Measurements from ENCODE around the gene DDX39A. TPM values are rescaled to one million over a fixed set of nuclear protein-coding genes. Genes with fewer than 3 reads are reported as not detected.

Gene DDX39A
- total and polyA plus RNA-seq, 2 of the 13 experiments (the other 11 are each of a cell fraction or from before 2014, with no cell fraction given) = 34.6 to 90.4 TPM

DNA sequence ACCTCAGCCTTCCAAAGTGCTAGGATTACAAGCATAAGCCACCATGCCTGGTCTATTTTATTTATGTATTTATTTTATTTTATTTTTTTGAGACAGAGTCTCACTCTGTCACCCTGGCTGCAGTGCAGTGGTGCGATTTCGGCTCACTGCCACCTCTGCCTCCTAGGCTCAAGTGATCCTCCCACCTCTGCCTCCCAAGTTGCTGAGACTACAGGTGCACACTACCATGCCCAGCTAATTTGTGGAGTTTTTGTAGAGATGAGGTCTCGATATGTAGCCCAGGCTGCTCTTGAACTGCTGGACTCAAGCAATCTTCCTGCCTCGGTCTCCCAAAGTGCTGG, 48.2 kb downstream of the DDX39A start:
- WGBS (ENCODE audit: low lambda C conversion rate) = 77% methylated on average over 4 of the region's 4 CpGs
- POLR2A ChIA-PET = no interaction called here
- in situ Hi-C loops (cut with HindIII; ENCODE audit: extremely low pct_ligation_motif_present, low pct_unique_long_range_greater_than_20kb) = no loop called here
- H3K9me3 ChIP-seq (ENCODE audit: low read length) = no peaks in the 10 kb centered on the region
- no TSS peak for BruUV-seq (replicated peaks)
- H3K4me3 ChIP-seq (replicated peaks in 1 of 3; ENCODE audit: insufficient read depth in 1 of 3, low read depth in 2 of 3, low read length in 3 of 3) = no peak overlapping the region
- H3K9ac ChIP-seq (ENCODE audit: insufficient read depth, low read depth, low read length) = no peak overlapping the region
- no peaks in the 10 kb centered on the region for H4K20me1 ChIP-seq (ENCODE audit: insufficient read depth, low read length)
- peaks cover 21% of the 10 kb centered on the region for H3K4me1 ChIP-seq (ENCODE audit: insufficient read depth, low read length)
- no peak for DNase-seq (ENCODE audit: low spot score)
- intact Hi-C loops (cut with micrococcal nuclease; ENCODE audit: unreplicated experiment) = no loop called here
- no peak for ATAC-seq
- no peak overlapping the region for H3K27ac ChIP-seq (ENCODE audit: extremely low read length, insufficient read depth, low read length)
- CTCF ChIA-PET (ENCODE audit: low intra/inter-chr PET ratio, low total read pairs) = no interaction called here
- H3K4me2 ChIP-seq (ENCODE audit: low read depth, low read length) = no peak overlapping the region
- FAIRE-seq = no peak
- H3K36me3 ChIP-seq (replicated peaks in 1 of 2; ENCODE audit: control insufficient read depth in 1 of 2, insufficient read depth in 2 of 2, low read length in 2 of 2) = no peaks in the 10 kb centered on the region
- TF ChIP-seq TEAD2 (CRISPR knock-in tag; IDR thresholded peaks at IDR 0.05) = no peak
- no peak for TF ChIP-seq ZBED4 (CRISPR knock-in tag; IDR thresholded peaks at IDR 0.05; ENCODE audit: borderline replicate concordance)
- TF ChIP-seq, protein P1, sequence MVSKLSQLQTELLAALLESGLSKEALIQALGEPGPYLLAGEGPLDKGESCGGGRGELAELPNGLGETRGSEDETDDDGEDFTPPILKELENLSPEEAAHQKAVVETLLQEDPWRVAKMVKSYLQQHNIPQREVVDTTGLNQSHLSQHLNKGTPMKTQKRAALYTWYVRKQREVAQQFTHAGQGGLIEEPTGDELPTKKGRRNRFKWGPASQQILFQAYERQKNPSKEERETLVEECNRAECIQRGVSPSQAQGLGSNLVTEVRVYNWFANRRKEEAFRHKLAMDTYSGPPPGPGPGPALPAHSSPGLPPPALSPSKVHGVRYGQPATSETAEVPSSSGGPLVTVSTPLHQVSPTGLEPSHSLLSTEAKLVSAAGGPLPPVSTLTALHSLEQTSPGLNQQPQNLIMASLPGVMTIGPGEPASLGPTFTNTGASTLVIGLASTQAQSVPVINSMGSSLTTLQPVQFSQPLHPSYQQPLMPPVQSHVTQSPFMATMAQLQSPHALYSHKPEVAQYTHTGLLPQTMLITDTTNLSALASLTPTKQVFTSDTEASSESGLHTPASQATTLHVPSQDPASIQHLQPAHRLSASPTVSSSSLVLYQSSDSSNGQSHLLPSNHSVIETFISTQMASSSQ (IDR thresholded peaks at IDR 0.05; ENCODE audit: low read depth) = no peak
- TF ChIP-seq, protein P1 (CRISPR knock-in tag; IDR thresholded peaks at IDR 0.05; ENCODE audit: borderline replicate concordance) = no peak
- no peak for TF ChIP-seq GTF2F1 (IDR thresholded peaks at IDR 0.05; ENCODE audit: low read length)
- no peak for TF ChIP-seq PLRG1 (conservative IDR thresholded peaks at IDR 0.05)
- TF ChIP-seq, protein P2, sequence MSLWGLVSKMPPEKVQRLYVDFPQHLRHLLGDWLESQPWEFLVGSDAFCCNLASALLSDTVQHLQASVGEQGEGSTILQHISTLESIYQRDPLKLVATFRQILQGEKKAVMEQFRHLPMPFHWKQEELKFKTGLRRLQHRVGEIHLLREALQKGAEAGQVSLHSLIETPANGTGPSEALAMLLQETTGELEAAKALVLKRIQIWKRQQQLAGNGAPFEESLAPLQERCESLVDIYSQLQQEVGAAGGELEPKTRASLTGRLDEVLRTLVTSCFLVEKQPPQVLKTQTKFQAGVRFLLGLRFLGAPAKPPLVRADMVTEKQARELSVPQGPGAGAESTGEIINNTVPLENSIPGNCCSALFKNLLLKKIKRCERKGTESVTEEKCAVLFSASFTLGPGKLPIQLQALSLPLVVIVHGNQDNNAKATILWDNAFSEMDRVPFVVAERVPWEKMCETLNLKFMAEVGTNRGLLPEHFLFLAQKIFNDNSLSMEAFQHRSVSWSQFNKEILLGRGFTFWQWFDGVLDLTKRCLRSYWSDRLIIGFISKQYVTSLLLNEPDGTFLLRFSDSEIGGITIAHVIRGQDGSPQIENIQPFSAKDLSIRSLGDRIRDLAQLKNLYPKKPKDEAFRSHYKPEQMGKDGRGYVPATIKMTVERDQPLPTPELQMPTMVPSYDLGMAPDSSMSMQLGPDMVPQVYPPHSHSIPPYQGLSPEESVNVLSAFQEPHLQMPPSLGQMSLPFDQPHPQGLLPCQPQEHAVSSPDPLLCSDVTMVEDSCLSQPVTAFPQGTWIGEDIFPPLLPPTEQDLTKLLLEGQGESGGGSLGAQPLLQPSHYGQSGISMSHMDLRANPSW (CRISPR knock-in tag; IDR thresholded peaks at IDR 0.05; ENCODE audit: borderline replicate concordance) = no peak
- no peak for TF ChIP-seq ZNF335 (CRISPR knock-in tag; IDR thresholded peaks at IDR 0.05)
- no peak for TF ChIP-seq ZNF3 (CRISPR knock-in tag; IDR thresholded peaks at IDR 0.05)
- no peak for TF ChIP-seq SMC3 (IDR thresholded peaks at IDR 0.05; ENCODE audit: low read length)
- H3K79me2 ChIP-seq (ENCODE audit: insufficient read depth, low read length) = no peaks in the 10 kb centered on the region
- peaks cover 2 to 19% of the 10 kb centered on the region in 2 experiments; a peak in 4 of 5 replicates for H3K27me3 ChIP-seq (ENCODE audit: control insufficient read depth in 1 of 2, insufficient read depth in 2 of 2, low read length in 2 of 2)
- no peak overlapping the region for H2AFZ ChIP-seq (ENCODE audit: low read length)
